Aorta (tissue), 5 donors: ENCODE measurements around the gene BLM. TPM values are rescaled to one million over a fixed set of nuclear protein-coding genes. Genes with fewer than 3 reads are reported as not detected.
"Not testable (repeated sequence)": the region's sequence is repeated elsewhere in the genome, so short reads cannot be mapped to it uniquely, and the experiment has no call there.

Experiments used
- ATAC-seq: fragments of 200-7000 bp; cut with Tn5 transposase; one replicate; pipeline ENCODE4 v1.9.1; 2022; ENCODE audit warnings: moderate library complexity; ENCODE audit not compliant: low FRiP score
- DNase-seq, 2 donors: peaks; one replicate each; pipeline ENCODE4 v3.0.0-alpha.2; 2020
- H3K27ac ChIP-seq, 2 donors: one replicate each; pipeline ENCODE4 v1.5.1; 2013; ENCODE audit warnings: low read length in 2 of 2, mild to moderate bottlenecking in 2 of 2, moderate library complexity in 2 of 2, control low read depth in 1 of 2, inconsistent platforms in 1 of 2, low read depth in 1 of 2
- H3K27me3 ChIP-seq, 2 donors: one replicate each; pipeline ENCODE4 v1.6.1; 2013; ENCODE audit warnings: control low read depth in 1 of 2, low read length in 1 of 2, mild to moderate bottlenecking in 1 of 2, moderate library complexity in 1 of 2; ENCODE audit not compliant: insufficient read depth in 2 of 2, control insufficient read depth in 1 of 2
- H3K36me3 ChIP-seq, 2 donors: one replicate each; pipeline ENCODE4 v1.6.1; 2013; ENCODE audit warnings: control low read depth in 1 of 2, low read length in 1 of 2, mild to moderate bottlenecking in 1 of 2; ENCODE audit not compliant: insufficient read depth in 2 of 2, control insufficient read depth in 1 of 2
- H3K4me1 ChIP-seq, 2 donors: one replicate each; pipeline ENCODE4 v1.6.1; 2013; ENCODE audit warnings: low read length in 2 of 2, control low read depth in 1 of 2, mild to moderate bottlenecking in 1 of 2, moderate library complexity in 1 of 2; ENCODE audit not compliant: insufficient read depth in 2 of 2, control insufficient read depth in 1 of 2
- H3K4me3 ChIP-seq, 2 donors: one replicate each; pipeline ENCODE4 v1.5.1; 2013; ENCODE audit warnings: low read length in 2 of 2, control low read depth in 1 of 2, mild to moderate bottlenecking in 1 of 2
- H3K9me3 ChIP-seq: one replicate; pipeline ENCODE4 v1.6.1; 2013; ENCODE audit warnings: mild to moderate bottlenecking, low read length; ENCODE audit not compliant: control insufficient read depth
- WGBS, 2 donors: extraction: QIAGEN DNeasy Blood & Tissue Kit; methylation state at CpG; one replicate each; pipeline ENCODE4 v1.1.7; 2013; 5-methylcytosine and 5-hydroxymethylcytosine counted together
- intact Hi-C, 2 donors: fragments of 100-400 bp; cut with DNase I; formaldehyde crosslinking; loops; one replicate each; pipeline versions ENCODE4 v1.14.2 to v1.15.0; 2022
- long read RNA-seq, 2 donors: library from polyadenylated mRNA; unstranded; transcript quantifications; one replicate each; pipeline ENCODE4 v2.0.0, GENCODE V29; 2020 to 2021
- polyA plus RNA-seq, 2 donors: library from polyadenylated mRNA; stranded (reverse); fragments of 200-250 nt; gene quantifications; one replicate each; pipeline ENCODE4 v1.2.3, GENCODE V29; 2013
- total RNA-seq, 2 donors: library from RNA; stranded (reverse); fragmentation: NEBNext Ultra II Directional; extraction: Animal tissue kit (Norgen Biotek cat#: 25700); gene quantifications; one replicate each; pipeline ENCODE4 v1.2.1, GENCODE V29; 2021
- donor health status: healthy with polysubstance abuse.
- donor health status: Bipolar disorder and iron deficiency.
- donor health status: DM: no; HTN: no; CAD: no.
- donor health status: DM: no; HTN: no; CAD: no.
- donor health status: DM: yes; HTN: yes; CAD: no.

BLM gene
- 1 to 10 TPM in 1 of 2 donors, under 1 TPM in 1; 0.94 to 3.2 TPM for total RNA-seq
- polyA plus RNA-seq, result 1 to 10 TPM in 1 of 2 donors, not detected in 1; 1.5 TPM
- long read RNA-seq, donor 1, partial matches to known transcripts, result 2 of 2 reads
- long read RNA-seq, donor 1, other reads (novel, unspliced or antisense), result 0 of 2 reads
- long read RNA-seq, donor 2, partial matches to known transcripts, result 0 of 1 reads
- long read RNA-seq, donor 2, other reads (novel, unspliced or antisense), result 1 of 1 reads

DNA sequence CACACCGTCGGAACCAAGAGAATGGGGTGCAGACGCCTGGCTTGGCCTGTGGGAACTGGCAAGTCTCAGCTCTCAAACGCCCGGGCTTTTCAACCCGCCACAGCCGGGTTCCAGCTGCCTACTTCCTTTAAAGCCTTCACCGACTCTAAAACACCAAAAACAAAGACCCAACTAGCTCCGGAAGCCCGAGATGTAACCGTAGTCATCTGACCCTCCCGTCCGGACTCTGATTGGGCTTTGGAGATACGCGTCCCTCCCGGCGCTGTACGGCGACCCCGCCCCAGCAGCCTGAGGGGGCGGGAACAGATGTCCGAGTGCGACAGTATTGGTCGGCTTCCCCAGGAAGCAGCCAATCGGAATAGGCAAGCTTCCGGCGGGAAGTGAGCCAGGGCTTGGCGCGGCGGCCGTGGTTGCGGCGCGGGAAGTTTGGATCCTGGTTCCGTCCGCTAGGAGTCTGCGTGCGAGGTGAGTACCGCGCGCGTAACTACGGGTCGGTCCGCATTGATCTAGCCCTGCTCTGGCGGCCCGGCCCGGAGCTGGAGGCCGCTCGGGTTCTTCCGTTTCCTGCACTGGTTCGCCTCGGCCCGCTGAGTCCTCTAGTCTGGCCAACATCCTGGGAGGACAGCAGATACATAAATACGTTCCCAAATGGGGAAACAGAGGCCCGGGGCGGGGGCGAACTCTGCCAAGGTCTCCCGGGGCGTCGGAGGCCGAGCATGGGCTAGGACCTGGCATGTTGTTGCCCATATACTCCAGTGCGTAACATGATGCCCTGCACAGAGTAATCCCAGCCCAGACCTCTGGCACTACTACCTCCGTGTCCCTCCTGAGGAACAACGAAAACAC is at the start of gene BLM:
Gene BLM (plus strand): TSS at position 371 of the 846 bp plus-strand sequence. CDS start 30,047 bp downstream, outside the sequence.
- intact Hi-C loops, result loop anchor here (5.0 to 10.0 kb wide), 2 partner anchors 155 to 168 kb away; partner anchors contain the start of gene FES (in 1 of the 2)
- 0 to 1% methylated on average over 65 of the region's 65 CpGs for WGBS, 2 donors
- Histone ChIP-seq H3K4me3 (peak within 1 kb of the TSS; percentile 53 to 75), H3K27ac (peak within 1 kb of the TSS in 1 of 2 donors; percentile 85), H3K9me3 (no peaks in the 10 kb centered on the region), H3K27me3 (no peaks in the 10 kb centered on the region), H3K4me1 (no peaks in the 10 kb centered on the region), H3K36me3 (no peaks in the 10 kb centered on the region)
- DNase-seq (peak; percentile 98), ATAC-seq (peak; percentile 100)

DNA sequence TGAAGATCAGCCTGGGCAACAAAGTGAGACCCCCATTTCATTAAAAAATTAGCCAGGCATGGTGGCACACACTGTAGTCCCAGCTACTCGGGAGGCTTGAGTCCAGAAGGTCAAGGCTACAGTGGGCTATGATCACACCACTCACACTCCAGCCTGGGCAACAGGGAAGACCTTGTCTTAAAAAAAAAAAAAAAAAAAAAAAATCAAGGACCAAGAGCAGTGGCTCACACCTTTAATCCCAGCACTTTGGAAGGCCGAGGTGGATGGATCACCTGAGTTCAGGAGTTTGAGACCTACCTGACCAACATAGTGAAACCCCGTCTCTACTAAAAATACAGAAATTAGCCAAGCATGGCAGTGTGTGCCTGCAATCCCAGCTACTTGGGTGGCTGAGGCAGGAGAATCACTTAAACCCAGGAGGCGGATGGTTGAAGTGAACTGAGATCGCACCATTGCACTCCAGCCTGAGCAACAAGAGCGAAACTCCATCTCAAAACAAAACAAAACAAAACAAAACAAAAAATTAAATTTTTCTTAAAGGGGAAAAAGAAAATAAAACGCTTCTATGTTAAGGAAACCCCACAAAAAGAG is 49.3 kb upstream of the BLM start:
- intact Hi-C loops, H3K4me1 ChIP-seq, ATAC-seq, H3K27ac ChIP-seq, H3K27me3 ChIP-seq, H3K9me3 ChIP-seq, H3K36me3 ChIP-seq, H3K4me3 ChIP-seq, DNase-seq: not testable (repeated sequence)
- WGBS, 2 donors, result 89 to 90% methylated on average over 7 of the region's 7 CpGs

DNA sequence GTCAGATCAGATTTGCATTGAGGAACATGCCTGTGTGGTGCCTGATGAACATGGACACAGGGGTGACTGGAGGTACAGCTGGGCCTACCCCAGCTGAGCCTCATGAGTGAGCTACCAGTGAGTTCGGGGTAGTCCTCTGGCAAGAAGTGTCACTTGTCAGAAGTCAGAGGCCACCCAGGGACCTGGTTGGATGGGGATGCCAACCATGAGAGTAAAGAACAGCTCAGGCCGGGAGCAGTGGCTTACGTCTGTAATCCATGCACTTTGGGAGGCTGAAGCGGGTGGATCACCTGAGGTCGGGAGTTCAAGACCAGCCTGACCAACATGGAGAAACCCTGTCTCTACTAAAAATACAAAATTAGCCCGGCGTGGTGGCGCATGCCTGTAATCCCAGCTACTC is 46.5 kb upstream of the BLM start:
- H3K27me3 ChIP-seq, H3K4me1 ChIP-seq, H3K36me3 ChIP-seq, DNase-seq, intact Hi-C loops, ATAC-seq, H3K4me3 ChIP-seq, H3K27ac ChIP-seq, H3K9me3 ChIP-seq: not testable (repeated sequence)
- WGBS, 2 donors, result 95% methylated on average over 8 of the region's 8 CpGs

DNA sequence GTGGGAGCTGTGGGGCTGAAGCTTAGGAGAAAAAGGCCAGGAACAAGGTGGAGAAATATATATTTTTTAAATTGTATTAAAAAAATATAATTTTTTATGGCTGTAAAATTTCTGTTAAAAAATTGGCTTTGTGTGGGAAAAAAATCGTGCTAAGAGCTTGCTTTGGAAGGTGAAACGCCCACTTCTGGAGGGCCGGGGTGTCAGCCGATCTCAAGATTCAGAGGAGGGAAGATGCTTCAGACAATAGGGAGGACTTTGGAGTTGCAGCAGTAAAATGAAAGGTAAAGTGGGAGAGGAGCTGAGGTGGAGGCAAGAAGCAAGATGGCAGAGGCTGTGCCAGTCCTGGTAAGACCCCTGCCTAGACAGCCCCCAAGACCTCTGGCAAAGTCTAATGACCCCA is 45.9 kb upstream of the BLM start:
- no peak for DNase-seq
- ATAC-seq, result no peak
- Histone ChIP-seq H3K36me3 (no peaks in the 10 kb centered on the region), H3K9me3 (no peaks in the 10 kb centered on the region), H3K27ac (no peak overlapping the region), H3K4me3 (no peak overlapping the region), H3K4me1 (no peaks in the 10 kb centered on the region), H3K27me3 (no peaks in the 10 kb centered on the region)
- 91 to 93% methylated on average over 4 of the region's 4 CpGs for WGBS, 2 donors
- intact Hi-C loops, result no loop called here

DNA sequence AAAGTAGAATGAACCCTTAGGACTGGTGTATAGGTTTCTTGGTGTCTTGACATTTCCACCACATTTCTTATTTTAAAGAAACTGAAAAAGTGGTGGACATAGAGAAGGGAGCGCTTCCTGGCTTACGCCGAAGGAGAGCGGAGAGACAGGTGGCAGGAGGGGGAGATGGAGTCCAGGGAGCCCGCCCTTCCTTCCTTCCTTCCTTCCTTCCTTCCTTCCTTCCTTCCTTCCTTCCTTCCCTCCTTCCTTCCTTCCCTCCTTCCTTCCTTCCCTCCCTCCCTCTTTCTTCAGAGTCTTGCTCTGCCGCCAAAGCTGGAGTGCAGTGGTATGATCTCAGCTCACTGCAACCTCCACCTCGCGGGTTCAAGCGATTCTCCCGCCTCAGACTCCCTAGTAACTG is 43.8 kb upstream of the BLM start:
- WGBS, 2 donors, result 95 to 96% methylated on average over 9 to 10 of the region's 10 CpGs
- H3K27ac ChIP-seq, H3K36me3 ChIP-seq, ATAC-seq, H3K4me1 ChIP-seq, H3K27me3 ChIP-seq, H3K9me3 ChIP-seq, intact Hi-C loops, H3K4me3 ChIP-seq, DNase-seq: not testable (repeated sequence)

DNA sequence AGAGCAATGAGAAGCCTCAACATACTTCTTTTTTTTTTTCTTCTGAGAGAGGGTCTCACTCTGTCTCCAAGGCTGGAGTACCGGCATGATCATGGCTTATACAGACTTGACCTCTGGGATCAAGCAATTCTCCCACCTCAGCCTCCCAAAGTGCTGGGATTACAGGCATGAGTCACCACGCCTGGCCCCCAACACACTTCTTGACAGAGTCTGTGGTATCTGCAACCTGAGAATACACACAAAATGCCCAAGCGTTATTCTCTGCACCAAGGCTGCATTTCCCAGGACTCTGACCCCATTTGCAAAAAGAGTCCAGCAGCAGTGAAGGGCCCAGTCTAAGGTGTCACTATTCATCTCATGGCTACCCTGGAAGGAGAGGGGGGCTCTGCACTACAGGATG is 42.7 kb upstream of the BLM start:
- Histone ChIP-seq H3K36me3 (no peaks in the 10 kb centered on the region), H3K27ac (no peak overlapping the region), H3K4me1 (no peaks in the 10 kb centered on the region), H3K9me3 (no peaks in the 10 kb centered on the region), H3K27me3 (no peaks in the 10 kb centered on the region), H3K4me3 (no peak overlapping the region)
- no peak for ATAC-seq
- DNase-seq, result no peak
- intact Hi-C loops, result no loop called here
- WGBS, 2 donors, result 81 to 85% methylated on average over 3 of the region's 3 CpGs

DNA sequence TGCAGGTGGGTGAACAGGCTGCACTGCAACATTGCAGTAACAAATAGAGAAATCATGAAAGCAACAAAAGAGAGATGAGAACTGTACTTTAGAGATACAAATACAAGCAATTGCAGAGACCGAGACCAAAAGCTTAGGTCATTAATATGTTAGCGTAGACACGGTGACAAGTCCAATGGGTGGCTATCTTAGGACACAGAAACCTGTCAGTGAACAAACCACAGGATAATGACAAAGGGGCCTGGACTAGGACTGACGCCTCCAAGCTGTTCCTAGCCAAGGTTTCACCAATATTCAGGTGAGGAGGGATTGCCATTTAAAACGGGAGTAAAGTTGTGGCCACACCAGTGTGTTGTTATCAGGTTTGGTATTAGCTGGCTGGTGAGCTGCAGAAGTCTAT is 41.7 kb upstream of the BLM start:
- Histone ChIP-seq H3K27me3 (no peaks in the 10 kb centered on the region), H3K4me1 (peaks cover 0 to 6% of the 10 kb centered on the region in 2 donors), H3K27ac (no peak overlapping the region), H3K4me3 (no peak overlapping the region), H3K9me3 (no peaks in the 10 kb centered on the region), H3K36me3 (no peaks in the 10 kb centered on the region)
- intact Hi-C loops, result no loop called here
- ATAC-seq (no peak), DNase-seq (no peak)
- 85 to 88% methylated on average over 5 of the region's 5 CpGs for WGBS, 2 donors

DNA sequence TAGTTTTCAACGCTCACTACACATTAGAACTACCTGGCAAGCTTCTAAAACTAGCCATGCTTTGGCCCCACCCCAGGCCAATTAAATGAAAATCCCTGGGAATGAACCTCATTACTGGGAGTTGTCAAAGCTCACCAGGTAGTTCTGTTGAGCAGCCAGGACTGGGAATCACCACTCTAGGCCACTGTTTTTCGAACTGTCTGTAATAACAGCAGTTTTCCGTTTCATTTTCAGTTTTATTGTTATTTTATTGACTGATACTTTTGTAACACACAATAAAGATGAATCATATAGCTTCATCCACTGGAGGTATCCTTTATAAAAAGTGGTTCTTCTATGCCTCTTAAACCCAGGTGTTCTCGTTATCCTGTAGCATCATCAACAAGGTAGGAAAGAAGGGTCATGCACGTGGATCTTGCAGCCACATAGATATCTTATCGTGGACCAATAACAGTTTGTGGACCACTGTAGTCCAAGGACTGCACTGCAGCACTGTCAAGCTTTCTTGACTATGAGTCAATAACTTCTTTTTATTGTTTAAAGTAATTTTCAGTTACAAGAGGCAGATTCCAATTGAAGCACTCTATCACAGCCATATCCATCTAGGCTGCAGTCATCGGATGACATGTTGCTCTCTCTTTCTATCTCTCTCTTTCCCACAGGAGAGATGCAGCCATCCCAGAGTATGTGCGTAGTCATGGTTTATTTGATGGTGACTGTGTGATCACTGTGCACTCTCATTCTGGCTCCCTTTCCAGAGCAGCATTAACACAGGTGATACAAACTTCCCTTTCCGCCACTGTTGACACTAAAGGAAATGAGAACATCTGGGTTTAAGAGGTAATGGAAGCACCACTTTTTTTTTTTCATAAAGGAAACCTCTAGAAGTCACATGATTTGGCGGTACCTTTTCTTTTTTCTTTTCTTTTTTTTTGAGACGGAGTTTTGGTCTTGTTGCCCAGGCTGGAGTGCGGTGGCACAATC is 39.0 kb upstream of the BLM start:
- no peak for ATAC-seq
- Histone ChIP-seq H3K4me1 (peaks cover 0 to 7% of the 10 kb centered on the region in 2 donors), H3K9me3 (no peaks in the 10 kb centered on the region), H3K27ac (no peak overlapping the region), H3K27me3 (no peaks in the 10 kb centered on the region), H3K36me3 (no peaks in the 10 kb centered on the region), H3K4me3 (no peak overlapping the region)
- DNase-seq, result no peak
- WGBS, 2 donors, result 91 to 95% methylated on average over 12 of the region's 12 CpGs
- intact Hi-C loops, result no loop called here
